ENCODE results near the gene ANKRD31. TPM values are rescaled to one million over a fixed set of nuclear protein-coding genes. Genes with fewer than 3 reads are reported as not detected.

Gene ANKRD31
- total and polyA plus RNA-seq, 4 donors, result 0.03 to 0.24 (median 0.14) TPM

- no peak for DNase-seq
- H3K27ac ChIP-seq (ENCODE audit: low read depth in 1 of 2, low read length in 2 of 2), result peak overlapping the region; percentile 15 to 43
- H3K4me1 ChIP-seq (ENCODE audit: control insufficient read depth in 1 of 2, insufficient read depth in 2 of 2, low read length in 2 of 2), result peaks cover 0 to 2% of the 10 kb centered on the region in 2 donors
- peaks cover 2% of the 10 kb centered on the region in 2 donors for H3K36me3 ChIP-seq (ENCODE audit: control insufficient read depth in 1 of 2, insufficient read depth in 2 of 2, low read length in 1 of 2)
- intact Hi-C loops (cut with DNase I), result loop anchor here (2.0 to 10.0 kb wide), 2 partner anchors 98 to 274 kb away; no protein-coding TSS in a partner anchor
- no peaks in the 10 kb centered on the region for H3K27me3 ChIP-seq (ENCODE audit: control insufficient read depth in 1 of 2, insufficient read depth in 2 of 2, low read length in 1 of 2)
- peak overlapping the region; percentile 28 to 31 for H3K4me3 ChIP-seq (ENCODE audit: low read length in 2 of 2)
- ATAC-seq (ENCODE audit: low FRiP score), result no peak
- no peaks in the 10 kb centered on the region for H3K9me3 ChIP-seq (ENCODE audit: control insufficient read depth, low read length)
- 7 to 12% methylated on average over 7 of the region's 7 CpGs for WGBS, 2 donors
Measured at GRCh38 chr5:75048457-75048953, 188.2 kb downstream of the ANKRD31 start.

GRCh38 chr5:75047356-75047755, 189.3 kb downstream of the ANKRD31 start:
- DNase-seq (no peak), ATAC-seq (ENCODE audit: low FRiP score) (no peak)
- H3K36me3 ChIP-seq (ENCODE audit: control insufficient read depth in 1 of 2, insufficient read depth in 2 of 2, low read length in 1 of 2), result peaks cover 2% of the 10 kb centered on the region in 2 donors
- no peaks in the 10 kb centered on the region for H3K9me3 ChIP-seq (ENCODE audit: control insufficient read depth, low read length)
- no peak overlapping the region for H3K4me3 ChIP-seq (ENCODE audit: low read length in 2 of 2)
- no peaks in the 10 kb centered on the region for H3K27me3 ChIP-seq (ENCODE audit: control insufficient read depth in 1 of 2, insufficient read depth in 2 of 2, low read length in 1 of 2)
- H3K27ac ChIP-seq (ENCODE audit: low read depth in 1 of 2, low read length in 2 of 2), result peak overlapping the region in 1 of 2 donors; percentile 8
- intact Hi-C loops (cut with DNase I), result loop anchor here in 1 of 2 donors (10.0 kb wide), 1 partner anchor 273 kb away; no protein-coding TSS in a partner anchor
- H3K4me1 ChIP-seq (ENCODE audit: control insufficient read depth in 1 of 2, insufficient read depth in 2 of 2, low read length in 2 of 2), result peaks cover 0 to 2% of the 10 kb centered on the region in 2 donors

GRCh38 chr5:75046366-75047142, 190.1 kb downstream of the ANKRD31 start:
- Histone ChIP-seq H3K4me1 (ENCODE audit: control insufficient read depth in 1 of 2, insufficient read depth in 2 of 2, low read length in 2 of 2) (peaks cover 0 to 2% of the 10 kb centered on the region in 2 donors), H3K36me3 (ENCODE audit: control insufficient read depth in 1 of 2, insufficient read depth in 2 of 2, low read length in 1 of 2) (peaks cover 2% of the 10 kb centered on the region in 2 donors), H3K9me3 (ENCODE audit: control insufficient read depth, low read length) (no peaks in the 10 kb centered on the region), H3K27me3 (ENCODE audit: control insufficient read depth in 1 of 2, insufficient read depth in 2 of 2, low read length in 1 of 2) (no peaks in the 10 kb centered on the region), H3K27ac (ENCODE audit: low read depth in 1 of 2, low read length in 2 of 2) (peak overlapping the region in 1 of 2 donors; percentile 21), H3K4me3 (ENCODE audit: low read length in 2 of 2) (no peak overlapping the region)
- 35 to 37% methylated on average over 10 of the region's 10 CpGs for WGBS, 2 donors
- DNase-seq (no peak), ATAC-seq (ENCODE audit: low FRiP score) (no peak)
- intact Hi-C loops (cut with DNase I), result loop anchor here in 1 of 2 donors (10.0 kb wide), 1 partner anchor 272 kb away; no protein-coding TSS in a partner anchor

GRCh38 chr5:75045071-75045470, 191.6 kb downstream of the ANKRD31 start:
- H3K36me3 ChIP-seq (ENCODE audit: control insufficient read depth in 1 of 2, insufficient read depth in 2 of 2, low read length in 1 of 2), result peaks cover 2% of the 10 kb centered on the region in 2 donors
- intact Hi-C loops (cut with DNase I), result loop anchor here in 1 of 2 donors (10.0 kb wide), 1 partner anchor 270 kb away; no protein-coding TSS in a partner anchor

GRCh38 chr5:75044406-75044805, 192.3 kb downstream of the ANKRD31 start:
- H3K4me3 ChIP-seq (ENCODE audit: low read length in 2 of 2), result no peak overlapping the region

More at GRCh38 chr5:75045071-75045470, 191.6 kb downstream of the ANKRD31 start:
- 98 to 100% methylated on average over 2 of the region's 2 CpGs for WGBS, 2 donors
- Histone ChIP-seq H3K9me3 (ENCODE audit: control insufficient read depth, low read length) (no peaks in the 10 kb centered on the region), H3K4me1 (ENCODE audit: control insufficient read depth in 1 of 2, insufficient read depth in 2 of 2, low read length in 2 of 2) (peaks cover 0 to 2% of the 10 kb centered on the region in 2 donors), H3K27me3 (ENCODE audit: control insufficient read depth in 1 of 2, insufficient read depth in 2 of 2, low read length in 1 of 2) (no peaks in the 10 kb centered on the region), H3K4me3 (ENCODE audit: low read length in 2 of 2) (no peak overlapping the region), H3K27ac (ENCODE audit: low read depth in 1 of 2, low read length in 2 of 2) (no peak overlapping the region)
- DNase-seq (no peak), ATAC-seq (ENCODE audit: low FRiP score) (no peak)

GRCh38 chr5:75043633-75044264, 192.9 kb downstream of the ANKRD31 start:
- ATAC-seq (ENCODE audit: low FRiP score), result no peak
- WGBS, 2 donors, result 84 to 88% methylated on average over 7 of the region's 7 CpGs

More at GRCh38 chr5:75044406-75044805, 192.3 kb downstream of the ANKRD31 start:
- Histone ChIP-seq H3K27ac (ENCODE audit: low read depth in 1 of 2, low read length in 2 of 2) (no peak overlapping the region), H3K4me1 (ENCODE audit: control insufficient read depth in 1 of 2, insufficient read depth in 2 of 2, low read length in 2 of 2) (peaks cover 0 to 2% of the 10 kb centered on the region in 2 donors), H3K27me3 (ENCODE audit: control insufficient read depth in 1 of 2, insufficient read depth in 2 of 2, low read length in 1 of 2) (no peaks in the 10 kb centered on the region), H3K36me3 (ENCODE audit: control insufficient read depth in 1 of 2, insufficient read depth in 2 of 2, low read length in 1 of 2) (peaks cover 2% of the 10 kb centered on the region in 2 donors), H3K9me3 (ENCODE audit: control insufficient read depth, low read length) (no peaks in the 10 kb centered on the region)
- ATAC-seq (ENCODE audit: low FRiP score), result no peak
- intact Hi-C loops (cut with DNase I), result loop anchor here in 1 of 2 donors (10.0 kb wide), 1 partner anchor 270 kb away; no protein-coding TSS in a partner anchor
- DNase-seq, result no peak
- WGBS, 2 donors, result 82 to 84% methylated on average over 7 of the region's 7 CpGs

GRCh38 chr5:75042522-75042921, 194.2 kb downstream of the ANKRD31 start:
- no peaks in the 10 kb centered on the region for H3K27me3 ChIP-seq (ENCODE audit: control insufficient read depth in 1 of 2, insufficient read depth in 2 of 2, low read length in 1 of 2)
- H3K4me3 ChIP-seq (ENCODE audit: low read length in 2 of 2), result no peak overlapping the region
- 77 to 85% methylated on average over 1 of the region's 1 CpG for WGBS, 2 donors
- peaks cover 0 to 2% of the 10 kb centered on the region in 2 donors for H3K4me1 ChIP-seq (ENCODE audit: control insufficient read depth in 1 of 2, insufficient read depth in 2 of 2, low read length in 2 of 2)
- H3K27ac ChIP-seq (ENCODE audit: low read depth in 1 of 2, low read length in 2 of 2), result no peak overlapping the region
- DNase-seq (no peak), ATAC-seq (ENCODE audit: low FRiP score) (no peak)
- H3K9me3 ChIP-seq (ENCODE audit: control insufficient read depth, low read length), result no peaks in the 10 kb centered on the region
- intact Hi-C loops (cut with DNase I), result loop anchor here in 1 of 2 donors (10.0 kb wide), 1 partner anchor 268 kb away; no protein-coding TSS in a partner anchor
- H3K36me3 ChIP-seq (ENCODE audit: control insufficient read depth in 1 of 2, insufficient read depth in 2 of 2, low read length in 1 of 2), result peaks cover 2% of the 10 kb centered on the region in 2 donors

More at GRCh38 chr5:75043633-75044264, 192.9 kb downstream of the ANKRD31 start:
- H3K27ac ChIP-seq (ENCODE audit: low read depth in 1 of 2, low read length in 2 of 2), result no peak overlapping the region
- peaks cover 0 to 2% of the 10 kb centered on the region in 2 donors for H3K4me1 ChIP-seq (ENCODE audit: control insufficient read depth in 1 of 2, insufficient read depth in 2 of 2, low read length in 2 of 2)
- intact Hi-C loops (cut with DNase I), result loop anchor here in 1 of 2 donors (10.0 kb wide), 1 partner anchor 269 kb away; no protein-coding TSS in a partner anchor
- DNase-seq, result no peak
- H3K36me3 ChIP-seq (ENCODE audit: control insufficient read depth in 1 of 2, insufficient read depth in 2 of 2, low read length in 1 of 2), result peaks cover 2% of the 10 kb centered on the region in 2 donors
- H3K9me3 ChIP-seq (ENCODE audit: control insufficient read depth, low read length), result no peaks in the 10 kb centered on the region
- H3K27me3 ChIP-seq (ENCODE audit: control insufficient read depth in 1 of 2, insufficient read depth in 2 of 2, low read length in 1 of 2), result no peaks in the 10 kb centered on the region
- H3K4me3 ChIP-seq (ENCODE audit: low read length in 2 of 2), result no peak overlapping the region

- Histone ChIP-seq H3K27me3 (ENCODE audit: control insufficient read depth in 1 of 2, insufficient read depth in 2 of 2, low read length in 1 of 2) (no peaks in the 10 kb centered on the region), H3K4me3 (ENCODE audit: low read length in 2 of 2) (no peak overlapping the region), H3K27ac (ENCODE audit: low read depth in 1 of 2, low read length in 2 of 2) (no peak overlapping the region), H3K36me3 (ENCODE audit: control insufficient read depth in 1 of 2, insufficient read depth in 2 of 2, low read length in 1 of 2) (peaks cover 2% of the 10 kb centered on the region in 2 donors), H3K9me3 (ENCODE audit: control insufficient read depth, low read length) (no peaks in the 10 kb centered on the region), H3K4me1 (ENCODE audit: control insufficient read depth in 1 of 2, insufficient read depth in 2 of 2, low read length in 2 of 2) (peaks cover 0 to 2% of the 10 kb centered on the region in 2 donors)
- ATAC-seq (ENCODE audit: low FRiP score) (no peak), DNase-seq (no peak)
- intact Hi-C loops (cut with DNase I), result loop anchor here in 1 of 2 donors (10.0 kb wide), 1 partner anchor 266 kb away; no protein-coding TSS in a partner anchor
- WGBS, 2 donors, result 50 to 73% methylated on average over 4 of the region's 4 CpGs
Measured at GRCh38 chr5:75040973-75041372, 195.7 kb downstream of the ANKRD31 start.

Data from aorta (tissue), 5 donors.